Measurements from ENCODE around the gene CPLX4. TPM values are rescaled to one million over a fixed set of nuclear protein-coding genes. Genes with fewer than 3 reads are reported as not detected.

The CPLX4 gene
- total RNA-seq, 2 donors from 2014 or later, result not detected

DNA sequence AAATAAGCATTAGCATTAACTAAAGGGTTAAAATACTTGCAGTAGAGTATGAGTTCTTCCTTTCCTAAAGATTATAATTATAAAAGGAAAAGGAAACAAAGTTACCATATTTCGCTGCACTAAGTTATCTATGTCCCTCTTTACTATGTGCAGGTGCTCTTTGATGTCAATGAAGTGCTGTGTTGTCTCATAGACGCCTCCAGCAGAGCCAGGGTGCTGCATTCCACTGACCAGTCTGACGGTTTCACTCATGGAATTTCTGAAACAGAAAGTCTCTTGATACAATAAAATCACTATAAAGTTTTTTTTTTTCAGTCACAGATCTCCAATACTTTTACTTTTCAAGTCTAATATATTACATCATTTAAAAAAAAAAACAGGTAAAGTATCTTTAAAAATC, 14.5 kb upstream of the CPLX4 start:
- Histone ChIP-seq H3K4me1 (ENCODE audit: control insufficient read depth in 1 of 2, low read depth in 2 of 2) (no peaks in the 10 kb centered on the region), H3K27ac (no peak overlapping the region), H3K27me3 (replicated peaks; ENCODE audit: insufficient read depth) (no peaks in the 10 kb centered on the region), H3K4me3 (no peak overlapping the region), H3K36me3 (peaks cover 39% of the 10 kb centered on the region), H3K9me3 (no peaks in the 10 kb centered on the region)
- no peak for ATAC-seq (ENCODE audit: insufficient number of reproducible peaks, low FRiP score, low read depth)
- TF ChIP-seq, protein P1, sequence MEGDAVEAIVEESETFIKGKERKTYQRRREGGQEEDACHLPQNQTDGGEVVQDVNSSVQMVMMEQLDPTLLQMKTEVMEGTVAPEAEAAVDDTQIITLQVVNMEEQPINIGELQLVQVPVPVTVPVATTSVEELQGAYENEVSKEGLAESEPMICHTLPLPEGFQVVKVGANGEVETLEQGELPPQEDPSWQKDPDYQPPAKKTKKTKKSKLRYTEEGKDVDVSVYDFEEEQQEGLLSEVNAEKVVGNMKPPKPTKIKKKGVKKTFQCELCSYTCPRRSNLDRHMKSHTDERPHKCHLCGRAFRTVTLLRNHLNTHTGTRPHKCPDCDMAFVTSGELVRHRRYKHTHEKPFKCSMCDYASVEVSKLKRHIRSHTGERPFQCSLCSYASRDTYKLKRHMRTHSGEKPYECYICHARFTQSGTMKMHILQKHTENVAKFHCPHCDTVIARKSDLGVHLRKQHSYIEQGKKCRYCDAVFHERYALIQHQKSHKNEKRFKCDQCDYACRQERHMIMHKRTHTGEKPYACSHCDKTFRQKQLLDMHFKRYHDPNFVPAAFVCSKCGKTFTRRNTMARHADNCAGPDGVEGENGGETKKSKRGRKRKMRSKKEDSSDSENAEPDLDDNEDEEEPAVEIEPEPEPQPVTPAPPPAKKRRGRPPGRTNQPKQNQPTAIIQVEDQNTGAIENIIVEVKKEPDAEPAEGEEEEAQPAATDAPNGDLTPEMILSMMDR (IDR thresholded peaks at IDR 0.05), result no peak
- DNase-seq (ENCODE audit: low spot score), result no peak

GRCh38 chr18:59328683-59329082, 10.2 kb upstream of the CPLX4 start:
- no peak overlapping the region for H3K4me3 ChIP-seq
- TF ChIP-seq, protein P1 (IDR thresholded peaks at IDR 0.05), result no peak
- ATAC-seq (ENCODE audit: insufficient number of reproducible peaks, low FRiP score, low read depth) (no peak), DNase-seq (ENCODE audit: low spot score) (no peak)
- H3K27ac ChIP-seq, result no peak overlapping the region
- H3K9me3 ChIP-seq, result no peaks in the 10 kb centered on the region
- no peaks in the 10 kb centered on the region for H3K27me3 ChIP-seq (replicated peaks; ENCODE audit: insufficient read depth)
- no peaks in the 10 kb centered on the region for H3K4me1 ChIP-seq (ENCODE audit: control insufficient read depth in 1 of 2, low read depth in 2 of 2)
- H3K36me3 ChIP-seq, result peaks cover 28% of the 10 kb centered on the region

DNA sequence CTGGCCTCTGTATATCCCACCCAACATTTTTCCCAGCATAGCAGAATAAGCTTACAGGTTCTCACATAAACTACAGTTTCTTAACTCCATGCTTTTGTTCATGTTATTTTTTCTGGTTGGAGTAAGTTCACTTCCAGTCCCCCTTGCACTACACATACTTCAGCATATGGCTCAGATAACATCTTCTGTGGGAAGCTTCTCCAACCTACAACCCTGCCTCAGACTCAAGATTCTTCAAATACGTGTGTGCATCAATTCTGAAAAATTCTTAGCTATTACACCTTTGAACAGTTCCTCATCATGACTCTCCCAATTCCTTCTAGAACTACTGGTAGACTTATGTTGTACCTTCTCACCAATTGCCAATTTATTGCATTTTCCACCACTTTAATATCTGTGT, 7.5 kb upstream of the CPLX4 start:
- H3K27me3 ChIP-seq (replicated peaks; ENCODE audit: insufficient read depth), result no peaks in the 10 kb centered on the region
- TF ChIP-seq, protein P1 (IDR thresholded peaks at IDR 0.05), result no peak
- H3K4me1 ChIP-seq (ENCODE audit: control insufficient read depth in 1 of 2, low read depth in 2 of 2), result no peaks in the 10 kb centered on the region
- no peaks in the 10 kb centered on the region for H3K9me3 ChIP-seq
- DNase-seq (ENCODE audit: low spot score), result no peak
- peaks cover 24% of the 10 kb centered on the region for H3K36me3 ChIP-seq
- no peak overlapping the region for H3K4me3 ChIP-seq
- H3K27ac ChIP-seq, result no peak overlapping the region
- no peak for ATAC-seq (ENCODE audit: insufficient number of reproducible peaks, low FRiP score, low read depth)

DNA sequence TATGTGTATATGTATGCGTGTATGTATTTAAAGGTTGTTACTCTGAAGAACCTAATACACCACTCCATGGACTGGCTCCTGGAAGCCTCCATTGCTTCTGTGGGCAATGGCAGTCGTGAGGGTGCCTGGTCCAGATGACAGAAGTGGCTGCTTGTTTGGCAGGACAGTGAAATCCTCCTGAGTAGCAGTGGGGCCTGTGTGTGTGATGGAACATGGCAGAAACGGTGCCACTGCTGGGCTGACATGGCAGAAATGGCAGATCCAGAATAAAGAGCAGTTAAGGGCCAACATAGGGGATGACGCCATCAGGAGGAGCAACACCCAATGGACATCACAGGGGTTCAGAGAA, 6.1 kb upstream of the CPLX4 start:
- H3K27me3 ChIP-seq (replicated peaks; ENCODE audit: insufficient read depth), result no peaks in the 10 kb centered on the region
- no peaks in the 10 kb centered on the region for H3K4me1 ChIP-seq (ENCODE audit: control insufficient read depth in 1 of 2, low read depth in 2 of 2)
- H3K9me3 ChIP-seq, result no peaks in the 10 kb centered on the region
- ATAC-seq (ENCODE audit: insufficient number of reproducible peaks, low FRiP score, low read depth) (no peak), DNase-seq (ENCODE audit: low spot score) (no peak)
- no peak overlapping the region for H3K27ac ChIP-seq
- TF ChIP-seq, protein P1 (IDR thresholded peaks at IDR 0.05), result no peak
- H3K36me3 ChIP-seq, result peaks cover 21% of the 10 kb centered on the region
- no peak overlapping the region for H3K4me3 ChIP-seq

- Histone ChIP-seq H3K27ac (no peak overlapping the region), H3K36me3 (peaks cover 19% of the 10 kb centered on the region), H3K4me1 (ENCODE audit: control insufficient read depth in 1 of 2, low read depth in 2 of 2) (no peaks in the 10 kb centered on the region), H3K9me3 (no peaks in the 10 kb centered on the region), H3K27me3 (replicated peaks; ENCODE audit: insufficient read depth) (no peaks in the 10 kb centered on the region), H3K4me3 (no peak overlapping the region)
- TF ChIP-seq, protein P1 (IDR thresholded peaks at IDR 0.05), result no peak
- DNase-seq (ENCODE audit: low spot score) (no peak), ATAC-seq (ENCODE audit: insufficient number of reproducible peaks, low FRiP score, low read depth) (no peak)
Observed at GRCh38 chr18:59323931-59324622, 5.6 kb upstream of the CPLX4 start.
